ENCODE measurements around the gene MAPKAP1. TPM values are rescaled to one million over a fixed set of nuclear protein-coding genes. Genes with fewer than 3 reads are reported as not detected.
A peak's percentile ranks its signal among the peaks of the same experiment; 100 is the strongest.

The MAPKAP1 gene
- total and polyA plus RNA-seq, 2 experiments from 2014 or later, result 68.4 to 98.5 TPM

GRCh38 chr9:125511789-125512660, 195.0 kb downstream of the MAPKAP1 start:
- Histone ChIP-seq H3K79me2 (replicated peaks; ENCODE audit: insufficient read depth) (peaks cover 10% of the 10 kb centered on the region; the same call in 1 of the 2 replicates), H3K36me3 (ENCODE audit: insufficient read depth) (no peaks in the 10 kb centered on the region), H3K4me3 (no peak overlapping the region), H3K4me2 (no peak overlapping the region), H3K4me1 (ENCODE audit: insufficient read depth) (peaks cover 36% of the 10 kb centered on the region), H3K9me2 (ENCODE audit: insufficient read depth) (no peaks in the 10 kb centered on the region), H3K27ac (ENCODE audit: low read depth) (peak overlapping the region; percentile 60; the same call in 1 of the 2 replicates), H2AFZ (no peak overlapping the region), H3K27me3 (ENCODE audit: insufficient read depth) (no peaks in the 10 kb centered on the region), H4K20me1 (replicated peaks; ENCODE audit: insufficient read depth) (no peaks in the 10 kb centered on the region; the same call in 1 of the 2 replicates), H3F3A (replicated peaks; ENCODE audit: low read depth) (no peaks in the 10 kb centered on the region)
- Mint-ChIP-seq H3K27ac (no peak overlapping the region), H3K36me3 (ENCODE audit: low read depth) (no peaks in the 10 kb centered on the region), H3K4me3 (no peak overlapping the region), H3K9me3 (no peaks in the 10 kb centered on the region), H3K4me1 (peaks cover 48% of the 10 kb centered on the region), H3K27me3 (ENCODE audit: insufficient read depth, low read depth, poor library complexity) (peaks cover 2% of the 10 kb centered on the region)
- ATAC-seq, result no peak
- TF ChIP-seq STAT1 (IDR thresholded peaks at IDR 0.05; ENCODE audit: unreplicated experiment) (no peak), ZNF462 (CRISPR knock-in tag; IDR thresholded peaks at IDR 0.05) (no peak), EZH2phosphoT487 (IDR thresholded peaks at IDR 0.05; ENCODE audit: unreplicated experiment) (no peak), NANOG (IDR thresholded peaks at IDR 0.05; ENCODE audit: borderline replicate concordance) (no peak), CTCF (conservative IDR thresholded peaks at IDR 0.05; ENCODE audit: low read depth in 2 of 2) (no peak), EZH2 (IDR thresholded peaks at IDR 0.05; ENCODE audit: low read depth, unreplicated experiment) (no peak), ZNF114 (CRISPR knock-in tag; IDR thresholded peaks at IDR 0.05) (no peak), POLR2AphosphoS5 (IDR thresholded peaks at IDR 0.05; ENCODE audit: low read depth) (no peak), REST (IDR thresholded peaks at IDR 0.05; ENCODE audit: unreplicated experiment) (no peak), JUNB (IDR thresholded peaks at IDR 0.05; ENCODE audit: unreplicated experiment) (no peak), ZNF331 (CRISPR knock-in tag; IDR thresholded peaks at IDR 0.05; ENCODE audit: low read depth) (no peak), CREB1 (CRISPR knock-in tag; IDR thresholded peaks at IDR 0.05; ENCODE audit: low read depth) (no peak)
- DNase-seq (ENCODE audit: low spot score), result no peak

Measured in GM23338 (cell line).